Activated CD4-positive, alpha-beta T cell treated with anti-CD3 and anti-CD28 coated beads, Interleukin-2, amount 10 ng/mL, durations not matched to agents 7 days and 5 days (primary cell): ENCODE measurements around the gene SLC25A36. TPM values are rescaled to one million over a fixed set of nuclear protein-coding genes. Genes with fewer than 3 reads are reported as not detected.
A peak's percentile ranks its signal among the peaks of the same experiment; 100 is the strongest.
"Not testable (repeated sequence)": the region's sequence is repeated elsewhere in the genome, so short reads cannot be mapped to it uniquely, and the experiment has no call there.

Source experiments
- CTCF ChIA-PET: fragments of 350-600 bp; sonication (Branson Sonifier 250); formaldehyde crosslinking; loops from one replicate; lab custom pipeline; 2021; ENCODE audit warnings: antibody characterized with exemption; lab: Charles Lee
- POLR2A ChIA-PET: fragments of 350-600 bp; sonication (Branson Sonifier 250); formaldehyde crosslinking; loops from one replicate; lab custom pipeline; 2021; ENCODE audit warnings: antibody characterized with exemption; lab: Charles Lee
- DNase-seq: peaks from one replicate; pipeline ENCODE4 v3.0.0-alpha.2; 2020
- H3K27ac Mint-ChIP-seq: one replicate; pipeline ENCODE4 v1.8.0; 2021; ENCODE audit warnings: mild to moderate bottlenecking, moderate library complexity, mixed read lengths
- H3K27me3 Mint-ChIP-seq: one replicate; pipeline ENCODE4 v1.8.0; 2021; ENCODE audit warnings: mixed read lengths
- H3K36me3 Mint-ChIP-seq: one replicate; pipeline ENCODE4 v1.8.0; 2021; ENCODE audit warnings: low read depth, mixed read lengths
- H3K4me1 Mint-ChIP-seq: one replicate; pipeline ENCODE4 v1.8.0; 2021; ENCODE audit warnings: mixed read lengths
- H3K4me3 Mint-ChIP-seq: one replicate; pipeline ENCODE4 v1.8.0; 2021; ENCODE audit warnings: mild to moderate bottlenecking, moderate library complexity, mixed read lengths
- H3K9me3 Mint-ChIP-seq: one replicate; pipeline ENCODE4 v1.8.0; 2021; ENCODE audit warnings: mixed read lengths
- total RNA-seq, 2 experiments: library from RNA; stranded (reverse); gene quantifications; one replicate each; pipeline ENCODE4 v1.2.3, GENCODE V29; 2021

Gene SLC25A36
- total RNA-seq, 2 experiments from 2014 or later = 31.9 to 35.6 TPM

DNA sequence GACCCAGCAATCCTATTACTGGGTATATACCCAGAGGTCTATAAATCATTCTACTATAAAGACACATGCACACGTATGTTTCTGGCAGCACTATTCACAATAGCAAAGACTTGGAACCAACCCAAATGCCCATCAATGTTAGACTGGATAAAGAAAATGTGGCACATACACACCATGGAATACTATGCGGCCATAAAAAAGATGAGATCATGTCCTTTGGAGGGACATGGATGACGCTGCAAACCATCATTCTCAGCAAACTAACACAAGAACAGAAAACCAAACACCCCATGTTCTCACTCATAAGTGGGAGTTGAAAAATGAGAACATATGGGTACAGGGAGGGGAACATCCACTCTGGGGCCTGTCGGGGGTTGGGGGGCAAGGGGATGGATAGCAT is 2.3 kb upstream of the SLC25A36 start:
- H3K36me3 Mint-ChIP-seq, H3K27ac Mint-ChIP-seq: not testable (repeated sequence)
- POLR2A ChIA-PET = interaction anchor here (0.7 kb wide), 1 partner anchor 8 kb away, joined by 3 read pairs; no protein-coding TSS in a partner anchor

DNA sequence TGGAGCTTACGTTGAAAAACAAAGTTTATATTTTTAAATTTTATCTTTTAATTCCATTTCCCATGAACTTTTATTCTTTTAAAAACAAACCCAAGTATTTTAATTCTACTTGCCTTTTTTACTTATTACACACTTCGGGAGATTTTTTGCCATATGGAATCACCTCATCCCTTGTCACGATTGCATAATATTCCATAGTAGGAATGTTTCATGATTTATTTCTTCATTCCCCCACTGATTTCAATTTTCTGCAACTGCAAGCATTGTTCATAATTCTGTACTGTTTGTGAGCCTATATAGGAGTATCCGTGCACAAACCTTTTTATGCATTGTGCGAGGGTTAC is 574 bp upstream of the SLC25A36 start:
- peaks cover 1% of the 10 kb centered on the region for H3K9me3 Mint-ChIP-seq
- ChIA-PET POLR2A (no interaction called here), CTCF (no interaction called here)
- H3K4me1 Mint-ChIP-seq = peaks cover 28% of the 10 kb centered on the region
- no peak for DNase-seq
- peaks cover 6% of the 10 kb centered on the region for H3K36me3 Mint-ChIP-seq
- peak overlapping the region; percentile 99 for H3K27ac Mint-ChIP-seq
- peak overlapping the region; percentile 93 for H3K4me3 Mint-ChIP-seq
- H3K27me3 Mint-ChIP-seq = peaks cover 12% of the 10 kb centered on the region

More for the DNA sequence above, 2.3 kb upstream of the SLC25A36 start:
- H3K27me3 Mint-ChIP-seq = peaks cover 24% of the 10 kb centered on the region
- H3K4me3 Mint-ChIP-seq, CTCF ChIA-PET, DNase-seq, H3K9me3 Mint-ChIP-seq: not testable (repeated sequence)
- peaks cover 28% of the 10 kb centered on the region for H3K4me1 Mint-ChIP-seq

DNA sequence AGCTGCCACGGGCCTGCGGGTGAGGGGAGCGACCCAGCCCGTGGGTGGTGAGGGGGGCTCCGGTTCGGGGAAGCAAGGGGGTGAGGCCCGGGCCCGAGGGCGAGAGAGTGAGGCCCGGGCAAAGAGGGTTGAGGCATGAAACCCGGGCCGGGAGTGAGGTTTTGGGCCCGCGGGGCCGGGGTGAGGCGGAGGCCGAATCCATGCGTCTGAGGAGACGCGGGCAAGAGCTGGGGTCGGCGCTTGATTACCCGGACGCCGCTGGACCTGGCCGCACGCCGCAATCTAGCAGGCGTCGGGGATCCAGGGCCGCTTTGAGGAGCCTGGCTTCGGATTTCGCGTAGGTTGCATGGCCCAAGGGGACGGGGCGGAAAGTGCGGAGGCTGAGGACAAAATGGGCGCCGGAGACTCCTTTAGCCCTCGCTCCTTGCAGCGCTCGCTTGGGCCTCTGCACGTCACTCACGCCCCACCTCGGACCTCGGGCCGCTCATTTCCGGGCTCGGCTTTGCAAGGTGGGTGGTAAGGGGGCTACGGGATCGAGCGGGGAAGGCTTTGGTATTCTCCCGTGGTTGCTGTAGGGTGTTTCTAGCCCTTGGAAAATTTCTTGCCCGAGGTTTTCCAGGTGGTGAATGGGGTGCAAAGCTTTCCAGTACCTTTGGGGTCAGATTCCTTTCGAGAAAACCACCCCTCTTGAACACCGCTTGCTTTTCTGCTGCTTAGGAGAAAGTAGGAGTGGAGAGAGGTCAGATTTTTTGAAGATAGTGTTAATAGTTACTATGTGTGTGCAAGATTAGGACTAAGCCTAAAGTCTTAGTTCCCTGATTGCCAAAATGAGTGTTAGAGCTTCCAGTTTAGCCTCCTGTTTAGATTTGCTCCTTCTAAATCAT is 827 bp downstream of the SLC25A36 start:
- H3K4me1 Mint-ChIP-seq = peaks cover 28% of the 10 kb centered on the region
- peaks cover 13% of the 10 kb centered on the region for H3K36me3 Mint-ChIP-seq
- H3K9me3 Mint-ChIP-seq = no peaks in the 10 kb centered on the region

DNA sequence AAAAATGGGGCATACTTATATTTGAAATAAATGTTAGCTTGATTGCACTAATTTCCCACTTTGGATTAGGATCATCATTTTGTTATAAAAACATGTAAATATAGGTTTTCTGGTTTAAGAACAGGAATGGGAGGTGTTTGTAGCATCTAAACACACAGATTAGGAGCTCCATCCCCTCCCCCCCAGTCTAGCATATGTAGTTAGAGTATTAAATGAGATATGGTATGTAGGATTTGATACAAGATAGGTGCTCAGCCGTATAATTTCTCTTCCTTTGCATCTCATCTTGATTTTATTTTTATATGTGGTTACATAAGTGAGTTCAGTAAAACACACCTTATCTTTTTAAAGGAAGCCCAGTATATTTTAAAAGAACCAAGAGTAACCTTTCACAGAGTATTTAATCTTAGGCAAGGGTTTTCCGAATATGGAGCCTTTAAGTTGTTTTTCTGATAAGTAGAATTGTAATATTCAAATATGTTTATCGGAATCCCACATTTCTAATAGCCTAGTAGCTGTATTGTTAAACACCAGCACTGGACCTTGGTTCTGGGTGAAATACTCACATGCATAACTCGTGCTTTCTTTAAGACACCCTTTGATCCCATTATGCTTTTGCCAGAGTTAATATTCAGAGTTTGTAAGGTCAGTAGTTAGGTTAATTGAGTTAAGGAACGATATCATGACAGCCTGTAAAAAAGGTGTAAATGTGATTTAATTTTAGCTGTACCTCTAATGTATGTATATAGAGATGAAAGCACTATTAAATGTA is 2.3 kb downstream of the SLC25A36 start:
- peaks cover 28% of the 10 kb centered on the region for H3K4me1 Mint-ChIP-seq
- ChIA-PET CTCF (interaction anchor here (1.0 to 1.9 kb wide), 5 partner anchors 9 to 288 kb away, joined by 3 to 5 read pairs (median 3); partner anchors contain the start of gene PXYLP1), POLR2A (no interaction called here)
- peak overlapping the region; percentile 93 for H3K4me3 Mint-ChIP-seq
- no peaks in the 10 kb centered on the region for H3K9me3 Mint-ChIP-seq
- H3K27me3 Mint-ChIP-seq = no peaks in the 10 kb centered on the region
- peaks cover 15% of the 10 kb centered on the region for H3K36me3 Mint-ChIP-seq
- no peak for DNase-seq
- H3K27ac Mint-ChIP-seq = peak overlapping the region; percentile 99

More for the DNA sequence above, 827 bp downstream of the SLC25A36 start:
- ChIA-PET POLR2A (no interaction called here), CTCF (interaction anchor here (0.9 to 1.4 kb wide), 2 partner anchors 13 to 135 kb away, joined by 3 read pairs; no protein-coding TSS in a partner anchor)
- peak overlapping the region; percentile 93 for H3K4me3 Mint-ChIP-seq
- DNase-seq = peak; percentile 49
- H3K27me3 Mint-ChIP-seq = peaks cover 4% of the 10 kb centered on the region
- peak overlapping the region; percentile 99 for H3K27ac Mint-ChIP-seq

DNA sequence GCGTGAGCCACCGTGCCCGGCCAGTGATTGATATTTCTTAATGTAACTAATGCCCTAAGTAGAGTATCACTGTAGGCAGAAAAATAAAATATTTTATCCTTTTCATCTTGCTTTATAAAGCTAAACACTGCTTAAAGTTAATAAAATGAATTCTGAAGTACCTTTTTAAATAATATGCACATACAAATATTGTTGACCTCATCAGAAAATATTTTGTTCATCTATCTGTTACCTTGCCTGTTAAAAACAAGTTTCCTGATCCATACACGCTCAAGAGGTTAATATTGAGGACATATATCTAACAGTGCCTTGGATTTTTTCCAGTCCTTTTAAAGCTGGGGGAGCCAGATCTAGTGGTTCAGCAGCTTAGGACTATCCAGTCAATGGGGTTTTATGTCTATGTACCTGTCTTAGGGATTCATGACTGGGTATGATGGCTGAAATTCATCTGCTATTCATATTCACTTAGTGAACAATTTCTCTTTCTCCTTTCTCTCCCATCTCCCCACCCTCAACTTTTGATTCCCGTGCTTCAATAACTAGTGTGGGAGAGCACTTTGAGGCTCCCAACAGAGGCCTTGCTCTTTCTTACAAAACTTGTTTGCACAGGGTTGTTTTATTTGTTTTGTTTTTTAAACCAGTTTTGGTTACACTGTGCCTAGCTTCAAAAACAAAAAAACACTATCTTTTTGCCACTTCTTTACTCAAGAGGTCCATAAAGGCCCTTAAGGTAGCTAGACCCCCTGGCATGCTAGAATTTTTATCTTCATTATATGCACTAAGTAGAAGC is 7.0 kb downstream of the SLC25A36 start:
- Mint-ChIP-seq H3K27ac (no peak overlapping the region), H3K4me1 (peaks cover 13% of the 10 kb centered on the region), H3K36me3 (peaks cover 14% of the 10 kb centered on the region), H3K4me3 (no peak overlapping the region), H3K27me3 (no peaks in the 10 kb centered on the region), H3K9me3 (no peaks in the 10 kb centered on the region)
- POLR2A ChIA-PET = no interaction called here
- CTCF ChIA-PET = no interaction called here
- no peak for DNase-seq

DNA sequence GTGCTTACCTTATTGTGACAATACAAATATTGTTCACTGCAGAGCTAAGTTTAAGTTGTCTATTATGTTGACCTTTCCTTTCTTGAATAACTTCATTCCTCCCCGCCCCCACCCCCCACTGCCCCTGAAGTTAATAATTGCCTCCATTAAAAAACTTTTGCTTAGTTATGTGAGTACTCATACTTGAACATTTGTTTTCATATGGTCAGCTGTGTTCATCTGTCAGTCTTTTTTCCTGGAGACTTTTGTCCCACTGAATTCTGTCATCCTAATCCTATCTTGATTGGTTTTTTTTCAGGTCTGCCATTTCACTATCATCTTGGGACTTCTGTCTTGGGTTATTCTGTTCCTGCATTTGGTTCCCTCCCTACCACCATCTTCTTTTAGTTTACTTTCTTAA is 8.5 kb downstream of the SLC25A36 start:
- Mint-ChIP-seq H3K4me1 (peaks cover 11% of the 10 kb centered on the region), H3K4me3 (no peak overlapping the region), H3K36me3 (peaks cover 10% of the 10 kb centered on the region), H3K27me3 (no peaks in the 10 kb centered on the region), H3K9me3 (no peaks in the 10 kb centered on the region), H3K27ac (no peak overlapping the region)
- ChIA-PET CTCF (no interaction called here), POLR2A (no interaction called here)
- DNase-seq = no peak

DNA sequence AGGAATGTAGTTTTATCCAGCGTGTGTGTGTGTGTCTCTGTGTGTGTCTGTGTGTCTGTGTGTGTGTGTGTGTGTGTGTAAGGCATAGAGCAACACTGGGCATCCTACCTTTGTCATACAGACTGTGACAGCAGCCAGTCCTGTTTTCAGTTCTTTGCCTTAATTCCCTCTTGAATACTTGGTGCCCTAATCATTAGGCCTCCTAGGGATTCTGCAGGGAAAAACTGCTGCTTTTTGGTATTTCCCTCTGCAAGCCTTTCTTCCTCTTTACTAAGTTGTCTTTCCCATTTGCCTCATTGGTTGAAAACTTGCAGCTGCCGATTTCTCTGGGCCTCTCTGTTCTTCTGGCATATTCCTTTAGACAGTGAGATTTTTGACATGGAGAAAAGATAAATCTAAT is 9.2 kb downstream of the SLC25A36 start:
- H3K27ac Mint-ChIP-seq = no peak overlapping the region
- no peaks in the 10 kb centered on the region for H3K9me3 Mint-ChIP-seq
- peaks cover 11% of the 10 kb centered on the region for H3K4me1 Mint-ChIP-seq
- CTCF ChIA-PET = no interaction called here
- H3K27me3 Mint-ChIP-seq = no peaks in the 10 kb centered on the region
- no peak for DNase-seq
- POLR2A ChIA-PET = no interaction called here
- H3K4me3 Mint-ChIP-seq = no peak overlapping the region
- H3K36me3 Mint-ChIP-seq = peaks cover 10% of the 10 kb centered on the region

DNA sequence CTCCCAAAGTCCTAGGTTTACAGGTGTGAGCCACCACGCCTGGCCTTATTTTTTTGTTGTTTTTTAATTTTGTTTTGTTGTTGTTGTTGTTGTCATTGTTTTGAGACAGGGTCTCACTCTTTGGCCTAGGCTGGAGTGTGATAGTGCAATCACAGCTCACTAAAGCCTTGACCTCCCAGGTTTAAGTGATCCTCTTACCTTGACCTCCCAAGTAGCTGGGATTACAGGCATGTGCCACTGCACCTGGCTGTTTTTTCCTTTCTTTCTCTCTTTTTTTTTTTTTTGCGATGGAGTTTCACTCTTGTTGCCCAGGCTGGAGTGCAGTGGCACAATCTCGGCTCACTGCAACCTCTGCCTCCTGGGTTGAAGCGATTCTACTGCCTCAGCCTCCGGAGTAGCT is 10.1 kb downstream of the SLC25A36 start:
- H3K4me1 Mint-ChIP-seq = peaks cover 11% of the 10 kb centered on the region
- H3K27me3 Mint-ChIP-seq, DNase-seq, H3K36me3 Mint-ChIP-seq, CTCF ChIA-PET, H3K27ac Mint-ChIP-seq, H3K4me3 Mint-ChIP-seq, POLR2A ChIA-PET, H3K9me3 Mint-ChIP-seq: not testable (repeated sequence)

DNA sequence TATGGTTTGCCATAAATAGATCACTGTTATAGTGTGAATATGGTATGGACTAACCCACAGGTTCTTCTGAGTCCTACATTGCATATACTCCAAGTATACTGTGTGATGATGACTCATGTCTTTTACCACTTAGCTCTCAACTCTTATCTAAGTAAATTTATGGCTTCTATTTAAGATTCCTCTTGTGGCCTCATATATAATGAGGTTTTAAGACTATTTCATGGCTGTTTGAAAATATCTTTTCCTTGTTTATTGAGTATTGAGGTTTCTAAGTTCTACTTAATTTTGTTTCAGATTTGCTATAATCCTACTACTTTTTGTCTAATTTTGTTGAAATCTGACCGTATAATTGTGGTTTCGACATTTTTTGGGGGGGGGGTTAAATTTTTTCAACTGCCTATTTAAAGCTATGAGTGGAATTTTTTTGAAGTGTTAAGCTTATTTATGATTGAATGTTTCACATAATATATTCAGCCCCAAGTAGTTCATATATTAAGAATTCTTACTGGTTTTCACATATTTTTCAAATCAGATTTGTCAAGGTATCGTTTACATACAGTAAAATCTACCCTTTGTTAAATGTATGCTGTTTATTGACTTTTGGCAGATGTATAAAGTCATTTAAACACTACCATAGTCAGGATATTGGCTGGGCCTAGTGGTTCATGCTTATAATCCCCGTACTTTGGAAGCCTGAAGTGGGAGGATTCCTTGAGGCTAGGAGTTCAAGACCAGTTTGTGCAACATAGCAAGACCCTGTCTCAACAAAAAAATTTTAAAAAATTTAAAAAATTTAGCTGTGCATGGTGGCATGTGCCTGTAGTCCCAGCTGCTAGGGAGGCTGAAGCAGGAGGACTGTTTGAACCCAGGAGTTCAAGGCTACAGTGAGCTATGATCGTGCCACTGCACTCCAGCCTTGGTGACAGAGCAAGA is 11.7 kb downstream of the SLC25A36 start:
- ChIA-PET CTCF (interaction anchor here (0.8 to 1.9 kb wide), 3 partner anchors 9 to 278 kb away, joined by 4 to 5 read pairs (median 4); partner anchors contain the start of gene PXYLP1), POLR2A (no interaction called here)
- Mint-ChIP-seq H3K27ac (no peak overlapping the region), H3K27me3 (no peaks in the 10 kb centered on the region), H3K4me1 (peaks cover 11% of the 10 kb centered on the region), H3K9me3 (no peaks in the 10 kb centered on the region), H3K4me3 (no peak overlapping the region), H3K36me3 (peaks cover 3% of the 10 kb centered on the region)
- no peak for DNase-seq

DNA sequence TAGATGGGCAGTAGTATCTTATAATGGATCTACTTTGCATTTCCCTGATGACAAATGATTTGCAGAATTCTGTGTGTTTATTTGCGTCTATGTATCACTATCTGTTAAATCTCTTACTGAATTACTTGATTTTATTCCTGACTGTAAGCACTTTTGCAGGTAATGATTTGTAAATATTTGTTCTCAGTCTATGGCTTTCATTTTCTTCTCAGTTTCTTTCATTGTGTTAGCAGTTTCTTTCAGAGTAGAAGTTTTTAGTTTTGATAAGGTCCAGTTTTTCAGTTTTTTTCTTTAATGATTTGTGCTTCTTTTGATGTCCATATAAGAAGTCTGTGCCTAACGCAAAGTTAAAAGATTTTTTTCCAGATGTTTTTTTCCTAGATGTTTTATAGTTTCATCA is 12.9 kb downstream of the SLC25A36 start:
- H3K9me3 Mint-ChIP-seq = no peaks in the 10 kb centered on the region
- peaks cover 3% of the 10 kb centered on the region for H3K36me3 Mint-ChIP-seq
- CTCF ChIA-PET = no interaction called here
- H3K27me3 Mint-ChIP-seq = no peaks in the 10 kb centered on the region
- no peak overlapping the region for H3K4me3 Mint-ChIP-seq
- H3K4me1 Mint-ChIP-seq = peaks cover 11% of the 10 kb centered on the region
- H3K27ac Mint-ChIP-seq = no peak overlapping the region
- POLR2A ChIA-PET = no interaction called here
- no peak for DNase-seq

DNA sequence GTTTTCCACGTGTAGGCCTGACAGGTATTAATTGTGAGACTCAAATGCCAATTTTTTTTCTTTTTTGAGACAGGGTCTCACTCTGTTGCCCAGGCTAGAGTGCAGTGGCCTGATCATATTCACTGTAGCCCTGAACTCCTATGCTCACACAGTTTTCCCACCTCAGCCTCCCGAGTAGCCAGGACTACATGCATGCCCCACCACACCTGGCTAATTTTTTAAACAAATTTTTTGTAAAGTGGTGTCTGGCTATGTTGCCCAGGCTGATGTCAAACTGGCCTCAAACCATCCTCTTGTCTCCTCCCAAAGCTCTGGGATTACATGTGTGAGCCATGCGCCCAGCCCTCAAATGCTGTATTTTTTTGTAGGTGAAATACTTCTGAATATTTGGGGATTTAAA is 14.0 kb downstream of the SLC25A36 start:
- H3K4me3 Mint-ChIP-seq = no peak overlapping the region
- peaks cover 7% of the 10 kb centered on the region for H3K36me3 Mint-ChIP-seq
- ChIA-PET POLR2A (no interaction called here), CTCF (interaction anchor here (0.6 to 1.1 kb wide), 3 partner anchors 12 to 39 kb away, joined by 3 to 4 read pairs (median 3); no protein-coding TSS in a partner anchor)
- no peak overlapping the region for H3K27ac Mint-ChIP-seq
- H3K9me3 Mint-ChIP-seq = no peaks in the 10 kb centered on the region
- no peaks in the 10 kb centered on the region for H3K27me3 Mint-ChIP-seq
- peaks cover 10% of the 10 kb centered on the region for H3K4me1 Mint-ChIP-seq
- no peak for DNase-seq
